ENCODE data around the gene IKZF2.

IKZF2 gene

DNA sequence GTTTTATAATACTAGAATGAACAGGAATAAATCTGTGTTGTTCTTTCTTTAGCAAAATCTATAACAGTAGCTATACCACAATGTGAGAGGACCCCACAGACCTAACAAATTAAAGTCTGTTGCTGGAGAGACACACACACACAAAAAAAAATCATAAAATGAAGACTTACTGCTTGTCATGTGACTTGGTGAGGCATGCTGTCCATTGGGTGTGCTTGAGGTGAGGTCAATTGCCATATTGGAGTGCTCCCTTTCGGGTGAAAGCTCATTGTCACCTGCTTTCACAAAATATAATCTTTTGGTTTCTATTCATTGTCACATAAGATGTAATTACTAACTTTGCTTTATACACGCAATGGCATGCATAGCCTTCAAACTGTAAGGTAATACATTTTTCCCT, 3.9 kb downstream of the IKZF2 start:
- TF ChIP-seq ZFX (IDR thresholded peaks at IDR 0.05; ENCODE audit: borderline replicate concordance), result no peak
- TF ChIP-seq, protein P1, sequence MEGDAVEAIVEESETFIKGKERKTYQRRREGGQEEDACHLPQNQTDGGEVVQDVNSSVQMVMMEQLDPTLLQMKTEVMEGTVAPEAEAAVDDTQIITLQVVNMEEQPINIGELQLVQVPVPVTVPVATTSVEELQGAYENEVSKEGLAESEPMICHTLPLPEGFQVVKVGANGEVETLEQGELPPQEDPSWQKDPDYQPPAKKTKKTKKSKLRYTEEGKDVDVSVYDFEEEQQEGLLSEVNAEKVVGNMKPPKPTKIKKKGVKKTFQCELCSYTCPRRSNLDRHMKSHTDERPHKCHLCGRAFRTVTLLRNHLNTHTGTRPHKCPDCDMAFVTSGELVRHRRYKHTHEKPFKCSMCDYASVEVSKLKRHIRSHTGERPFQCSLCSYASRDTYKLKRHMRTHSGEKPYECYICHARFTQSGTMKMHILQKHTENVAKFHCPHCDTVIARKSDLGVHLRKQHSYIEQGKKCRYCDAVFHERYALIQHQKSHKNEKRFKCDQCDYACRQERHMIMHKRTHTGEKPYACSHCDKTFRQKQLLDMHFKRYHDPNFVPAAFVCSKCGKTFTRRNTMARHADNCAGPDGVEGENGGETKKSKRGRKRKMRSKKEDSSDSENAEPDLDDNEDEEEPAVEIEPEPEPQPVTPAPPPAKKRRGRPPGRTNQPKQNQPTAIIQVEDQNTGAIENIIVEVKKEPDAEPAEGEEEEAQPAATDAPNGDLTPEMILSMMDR (IDR thresholded peaks at IDR 0.05), result no peak
- no peak overlapping the region for H3K27ac ChIP-seq

DNA sequence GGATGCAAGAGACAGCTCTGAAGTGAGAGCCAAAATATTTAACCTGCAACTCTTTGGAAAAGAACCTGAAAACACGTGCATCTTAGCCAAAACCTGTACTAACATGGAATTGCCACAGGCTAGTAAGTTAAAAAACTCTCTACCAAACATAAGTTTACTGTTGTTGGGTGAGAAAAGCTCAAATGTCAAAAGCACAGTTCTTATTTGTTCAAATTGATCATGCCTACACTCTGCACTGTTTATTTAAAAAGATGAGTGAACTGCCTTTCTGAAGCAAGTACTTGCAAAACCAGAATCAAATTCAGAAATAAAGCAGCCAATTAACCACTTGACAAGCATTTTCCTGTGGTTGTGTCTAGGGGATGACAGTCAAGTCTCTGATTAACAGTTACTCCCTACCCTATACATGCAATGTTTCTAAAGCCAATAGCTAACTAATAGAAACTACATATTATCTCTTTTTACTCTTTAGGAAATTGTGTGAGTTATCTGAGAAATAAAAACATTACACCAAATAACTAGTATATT, 5.6 kb downstream of the IKZF2 start:
- no peak overlapping the region for H3K27ac ChIP-seq
- TF ChIP-seq, protein P1 (IDR thresholded peaks at IDR 0.05), result no peak
- no peak for TF ChIP-seq ZFX (IDR thresholded peaks at IDR 0.05; ENCODE audit: borderline replicate concordance)

DNA sequence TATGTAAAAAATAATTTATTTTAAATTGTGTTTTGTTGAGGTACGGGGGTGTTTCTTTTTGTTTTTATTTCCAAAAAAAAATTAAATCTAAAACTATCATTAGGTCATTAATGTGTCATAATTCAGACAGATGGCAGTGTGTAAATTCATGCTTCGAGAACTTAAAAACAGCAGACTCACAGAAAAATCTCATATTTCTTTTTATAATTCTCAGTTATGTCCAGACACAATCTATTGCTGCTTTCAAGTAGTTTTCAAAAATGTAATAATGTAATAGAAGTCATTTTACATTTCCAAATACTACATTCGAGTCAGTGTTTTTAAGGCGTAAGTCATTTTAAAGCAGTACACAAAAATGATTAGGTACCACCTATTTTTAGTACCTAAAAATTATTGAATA, 14.3 kb downstream of the IKZF2 start:
- no peak overlapping the region for H3K27ac ChIP-seq
- no peak for TF ChIP-seq ZFX (IDR thresholded peaks at IDR 0.05; ENCODE audit: borderline replicate concordance)
- TF ChIP-seq, protein P1 (IDR thresholded peaks at IDR 0.05), result no peak

DNA sequence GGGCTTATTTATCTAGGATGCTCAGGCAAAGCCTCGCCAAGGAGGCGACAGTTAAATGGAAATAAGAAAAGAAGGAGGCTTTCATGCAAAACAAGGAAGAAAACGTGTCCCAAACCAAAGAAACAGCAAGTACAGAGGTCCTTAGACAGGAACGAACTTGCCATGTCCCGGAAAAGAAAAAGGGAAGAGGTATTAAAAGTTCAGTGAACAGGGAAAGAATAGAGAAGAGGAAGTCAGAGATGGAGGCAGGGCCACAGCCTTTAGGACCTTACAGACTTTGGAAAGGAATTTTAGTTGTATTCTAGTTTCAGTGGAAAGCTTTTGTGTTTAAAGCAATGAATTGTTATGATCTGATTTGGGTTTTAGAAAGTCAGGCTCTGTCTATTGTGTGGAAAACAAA, 22.1 kb downstream of the IKZF2 start:
- TF ChIP-seq, protein P1 (IDR thresholded peaks at IDR 0.05), result no peak
- no peak for TF ChIP-seq ZFX (IDR thresholded peaks at IDR 0.05; ENCODE audit: borderline replicate concordance)
- no peak overlapping the region for H3K27ac ChIP-seq

DNA sequence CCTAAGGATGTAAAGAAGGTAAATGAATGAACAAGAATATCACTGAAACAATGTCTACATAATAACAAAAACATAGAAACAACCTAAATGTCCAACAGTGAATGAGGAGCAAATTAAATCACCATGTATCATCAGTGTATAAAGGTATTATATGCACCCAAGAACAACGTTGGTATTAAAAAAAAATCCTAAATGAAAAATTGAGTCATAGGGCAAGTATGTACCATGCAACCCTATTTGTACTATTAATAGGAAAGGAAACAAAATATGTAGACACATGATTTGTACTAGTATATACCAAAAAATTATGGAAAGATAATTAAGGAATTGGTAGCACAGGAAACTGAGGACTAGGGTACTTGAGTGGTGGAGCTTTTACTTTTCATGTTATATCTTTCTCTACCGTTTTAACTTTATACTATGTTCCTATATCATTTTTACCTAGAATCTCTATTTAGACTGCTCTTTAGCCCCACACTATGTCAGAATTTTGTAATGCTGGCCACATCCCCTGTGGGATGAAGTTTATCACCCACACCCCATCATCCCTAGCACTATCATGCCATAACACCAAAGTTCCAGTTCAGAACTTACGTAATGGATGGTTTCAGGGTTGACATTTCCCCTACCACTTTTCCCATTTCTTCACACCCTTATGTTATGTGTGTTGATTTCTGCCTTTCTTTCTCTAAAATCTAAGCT, 25.6 kb downstream of the IKZF2 start:
- no peak for TF ChIP-seq ZFX (IDR thresholded peaks at IDR 0.05; ENCODE audit: borderline replicate concordance)
- TF ChIP-seq, protein P1 (IDR thresholded peaks at IDR 0.05), result no peak
- no peak overlapping the region for H3K27ac ChIP-seq

DNA sequence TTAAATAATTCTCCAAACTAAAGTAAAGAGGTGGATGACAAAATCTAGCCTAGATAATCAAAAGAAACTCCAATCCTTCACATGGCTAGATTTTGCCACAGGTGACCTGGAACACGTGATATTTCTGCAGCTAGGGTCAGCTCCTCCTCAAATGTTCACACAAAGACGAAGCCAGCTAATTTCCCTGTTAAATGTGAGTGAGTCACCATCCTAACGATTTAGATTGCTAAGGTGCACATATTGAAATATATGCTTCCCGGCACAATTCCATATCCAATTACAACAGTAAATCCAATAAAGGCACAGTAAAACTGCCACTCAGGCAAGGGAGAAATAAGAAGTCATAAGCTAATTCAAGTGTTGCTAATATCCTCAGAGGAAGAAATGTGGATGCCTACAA, 28.7 kb downstream of the IKZF2 start:
- TF ChIP-seq ZFX (IDR thresholded peaks at IDR 0.05; ENCODE audit: borderline replicate concordance), result no peak
- TF ChIP-seq, protein P1 (IDR thresholded peaks at IDR 0.05), result no peak
- no peak overlapping the region for H3K27ac ChIP-seq

DNA sequence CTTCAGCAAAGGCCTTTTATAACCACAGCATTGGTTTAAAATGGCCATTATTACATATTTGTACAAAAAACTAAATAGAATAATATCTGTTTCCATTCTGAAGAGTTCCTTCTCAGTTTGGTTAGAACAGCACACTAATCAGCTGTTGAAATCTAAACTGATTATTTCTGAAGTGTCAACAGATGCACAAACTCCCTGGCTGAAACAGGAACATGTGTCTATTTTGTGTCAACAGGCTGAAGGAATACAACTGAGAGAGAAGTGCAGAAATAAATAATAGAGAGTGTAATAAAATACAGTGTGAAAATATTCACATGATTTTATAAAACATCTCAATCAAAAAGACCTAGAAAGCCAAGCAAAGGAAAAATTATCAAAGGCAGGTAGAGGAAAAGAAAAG, 29.7 kb downstream of the IKZF2 start:
- H3K27ac ChIP-seq, result no peak overlapping the region
- TF ChIP-seq, protein P1 (IDR thresholded peaks at IDR 0.05), result no peak
- no peak for TF ChIP-seq ZFX (IDR thresholded peaks at IDR 0.05; ENCODE audit: borderline replicate concordance)
